Hepatocyte (in vitro differentiated cells): ENCODE measurements around the gene PALLD.

Experiments
- EZH2phosphoT487 ChIP-seq: fragments of 200-600 bp; sonication (generic); IDR thresholded peaks from one replicate; pipeline ENCODE4 v1.6.1; 2018; ENCODE audit warnings: antibody characterized with exemption, mild to moderate bottlenecking, low read depth, moderate library complexity; ENCODE audit not compliant: unreplicated experiment, severe bottlenecking
- TF ChIP-seq, protein P1 (sequence below): fragments of 200-600 bp; sonication (generic); IDR thresholded peaks from 2 replicates; pipeline ENCODE4 v1.5.1; 2016; ENCODE audit warnings: antibody characterized with exemption, mild to moderate bottlenecking; ENCODE audit not compliant: poor library complexity

GRCh38 chr4:168841000-168841671, 344.3 kb downstream of the PALLD start:
- TF ChIP-seq, protein P1, sequence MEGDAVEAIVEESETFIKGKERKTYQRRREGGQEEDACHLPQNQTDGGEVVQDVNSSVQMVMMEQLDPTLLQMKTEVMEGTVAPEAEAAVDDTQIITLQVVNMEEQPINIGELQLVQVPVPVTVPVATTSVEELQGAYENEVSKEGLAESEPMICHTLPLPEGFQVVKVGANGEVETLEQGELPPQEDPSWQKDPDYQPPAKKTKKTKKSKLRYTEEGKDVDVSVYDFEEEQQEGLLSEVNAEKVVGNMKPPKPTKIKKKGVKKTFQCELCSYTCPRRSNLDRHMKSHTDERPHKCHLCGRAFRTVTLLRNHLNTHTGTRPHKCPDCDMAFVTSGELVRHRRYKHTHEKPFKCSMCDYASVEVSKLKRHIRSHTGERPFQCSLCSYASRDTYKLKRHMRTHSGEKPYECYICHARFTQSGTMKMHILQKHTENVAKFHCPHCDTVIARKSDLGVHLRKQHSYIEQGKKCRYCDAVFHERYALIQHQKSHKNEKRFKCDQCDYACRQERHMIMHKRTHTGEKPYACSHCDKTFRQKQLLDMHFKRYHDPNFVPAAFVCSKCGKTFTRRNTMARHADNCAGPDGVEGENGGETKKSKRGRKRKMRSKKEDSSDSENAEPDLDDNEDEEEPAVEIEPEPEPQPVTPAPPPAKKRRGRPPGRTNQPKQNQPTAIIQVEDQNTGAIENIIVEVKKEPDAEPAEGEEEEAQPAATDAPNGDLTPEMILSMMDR = no peak
- no peak for TF ChIP-seq EZH2phosphoT487
